K562 (cell line): ENCODE results near the gene ZSCAN12. TPM values are rescaled to one million over a fixed set of nuclear protein-coding genes. Genes with fewer than 3 reads are reported as not detected.

Experiments
- ATAC-seq: fragments of 200-7000 bp; cut with Tn5 transposase; 3 replicates; pipeline ENCODE4 v1.9.1; 2020; ENCODE audit warnings: moderate library complexity
- BruUV-seq: library from RNA; stranded (reverse); fragments of 400-500 nt; replicated peaks from 2 replicates; lab custom pipeline; 2021; lab: Mats Ljungman, UMichigan
- CTCF ChIA-PET: fragments of 300-600 bp; formaldehyde crosslinking; extraction: SDS; loops from one replicate; lab custom pipeline; 2021; ENCODE audit warnings: low intra/inter-chr PET ratio; lab: Yijun Ruan, JAX
- POLR2A ChIA-PET: fragments of 300-600, 350-650 bp; sonication (Branson Sonifier 250); formaldehyde crosslinking; extraction: SDS; loops from one replicate; lab custom pipeline; 2021; ENCODE audit warnings: antibody characterized with exemption, inconsistent platforms; lab: Yijun Ruan, JAX
- DNase-seq, 4 experiments: peaks; one replicate each; pipeline versions ENCODE4 v3.0.0 to v3.0.0-alpha.2; 2011 to 2018; ENCODE audit warnings: low spot score in 3 of 4, mixed read lengths in 3 of 4; ENCODE audit errors: extremely low read depth in 1 of 4
- FAIRE-seq: peaks from 2 replicates; lab custom pipeline; 2011; peaks lifted over from hg19 to GRCh38; lab: Jason Lieb, UNC
- H2AFZ ChIP-seq: 2 replicates; pipeline ENCODE4 v1.6.0; 2011; ENCODE audit warnings: low read depth, low read length, control low read depth, inconsistent platforms
- H3K27ac ChIP-seq: fragments of 200-600 bp; 3 replicates; pipeline ENCODE4 v1.8.0; 2011; ENCODE audit warnings: low read depth, mild to moderate bottlenecking, control low read depth, inconsistent platforms, low read length, moderate library complexity, mixed read lengths; ENCODE audit errors: extremely low read depth
- H3K27me3 ChIP-seq, 2 experiments: fragments of 300-600 bp in 1 of 2; 2 replicates in 1 of 2; 3 replicates in 1 of 2; pipeline versions ENCODE4 v1.6.0 to v1.8.0; 2011; ENCODE audit warnings: inconsistent platforms in 2 of 2, low read length in 2 of 2, mild to moderate bottlenecking in 1 of 2, mixed read lengths in 1 of 2, moderate library complexity in 1 of 2; ENCODE audit not compliant: control insufficient read depth in 2 of 2, insufficient read depth in 2 of 2
- H3K36me3 ChIP-seq: fragments of 300-600 bp; 3 replicates; pipeline ENCODE4 v1.8.0; 2011; ENCODE audit warnings: mild to moderate bottlenecking, low read length, inconsistent platforms; ENCODE audit not compliant: control insufficient read depth, insufficient read depth
- H3K4me1 ChIP-seq, 2 experiments: fragments of 200-600 bp in 1 of 2; replicated peaks in 1 of 2; 2 replicates in 1 of 2; 3 replicates in 1 of 2; pipeline versions ENCODE4 v1.5.1 to v1.8.0; 2011; ENCODE audit warnings: inconsistent platforms in 2 of 2, low read length in 2 of 2, mild to moderate bottlenecking in 1 of 2, mixed read lengths in 1 of 2, moderate library complexity in 1 of 2; ENCODE audit not compliant: control insufficient read depth in 2 of 2, insufficient read depth in 2 of 2
- H3K4me2 ChIP-seq: 2 replicates; pipeline ENCODE4 v1.6.1; 2011; ENCODE audit warnings: low read length, control low read depth, inconsistent platforms, mixed read lengths; ENCODE audit not compliant: insufficient read depth
- H3K4me3 ChIP-seq: fragments of 200-600 bp; sonication (generic), shearing (Covaris generic); 2 replicates; pipeline ENCODE4 v1.5.1; 2016; ENCODE audit warnings: control low read depth, inconsistent platforms
- H3K79me2 ChIP-seq: fragments of 200-600 bp; 3 replicates; pipeline ENCODE4 v1.8.0; 2011; ENCODE audit warnings: low read length, inconsistent platforms; ENCODE audit not compliant: control insufficient read depth, insufficient read depth
- H3K9ac ChIP-seq, 2 experiments: 2 replicates each; pipeline versions ENCODE4 v1.6.0 to v1.6.1; 2011; ENCODE audit warnings: low read depth in 2 of 2, low read length in 2 of 2, control low read depth in 1 of 2, inconsistent platforms in 1 of 2, mild to moderate bottlenecking in 1 of 2, mixed read lengths in 1 of 2; ENCODE audit not compliant: insufficient read depth in 1 of 2
- H3K9me1 ChIP-seq: one replicate; pipeline ENCODE4 v1.6.0; 2011; ENCODE audit warnings: inconsistent platforms, mild to moderate bottlenecking, low read length, moderate library complexity; ENCODE audit not compliant: control insufficient read depth, insufficient read depth
- H3K9me3 ChIP-seq: replicated peaks from 2 replicates; pipeline ENCODE4 v1.5.1; 2011; ENCODE audit warnings: low read depth, low read length, inconsistent platforms; ENCODE audit not compliant: control insufficient read depth, insufficient read depth
- H4K20me1 ChIP-seq: replicated peaks from 2 replicates; pipeline ENCODE4 v1.6.1; 2011; ENCODE audit warnings: low read length, inconsistent platforms, mixed read lengths; ENCODE audit not compliant: control insufficient read depth, insufficient read depth
- ADNP ChIP-seq: fragments of 200-800 bp; sonication (Bioruptor generic); IDR thresholded peaks from 2 replicates; pipeline ENCODE4 v1.6.1; 2016; ENCODE audit warnings: missing genetic modification characterization, missing compliant biosample characterization
- BCOR ChIP-seq: fragments of 450-650 bp; IDR thresholded peaks from 2 replicates; pipeline ENCODE4 v1.6.1; 2016
- ETV1 ChIP-seq: fragments of 450-650 bp; conservative IDR thresholded peaks from 2 replicates; pipeline ENCODE4 v1.6.1; 2016; ENCODE audit warnings: missing genetic modification characterization, control low read depth, low read depth, missing compliant biosample characterization
- HDAC6 ChIP-seq: IDR thresholded peaks from 2 replicates; pipeline ENCODE4 v1.6.1; 2012; ENCODE audit warnings: low read depth, mild to moderate bottlenecking, control low read depth, inconsistent platforms, low read length, moderate library complexity
- HMG20B ChIP-seq: fragments of 250-450 bp; sonication (Bioruptor Pico); IDR thresholded peaks from 2 replicates; pipeline ENCODE4 v1.5.0; 2021; ENCODE audit warnings: mild to moderate bottlenecking
- MAZ ChIP-seq, 2 experiments: fragments of 450-650 bp in 1 of 2; sonication (generic) in 1 of 2; formaldehyde crosslinking; IDR thresholded peaks in 1 of 2; conservative IDR thresholded peaks in 1 of 2; 2 replicates each; pipeline versions ENCODE4 v1.4.0 to v1.5.0; 2020; ENCODE audit warnings: mild to moderate bottlenecking in 1 of 2, missing genetic modification reagents in 1 of 2
- MBD2 ChIP-seq: sonication (generic); IDR thresholded peaks from 2 replicates; pipeline ENCODE4 v1.6.1; 2016; ENCODE audit warnings: low read depth, borderline replicate concordance
- NEUROD1 ChIP-seq: fragments of 150-350 bp; IDR thresholded peaks from 2 replicates; pipeline ENCODE4 v1.6.1; 2014; ENCODE audit warnings: borderline replicate concordance, low read length, low read depth; ENCODE audit not compliant: partially characterized antibody
- RBM25 ChIP-seq: fragments of 200-400 bp; formaldehyde crosslinking; IDR thresholded peaks from 2 replicates; pipeline ENCODE4 v1.6.1; 2018; ENCODE audit warnings: low read length, low read depth, moderate library complexity; ENCODE audit not compliant: severe bottlenecking
- TAL1 ChIP-seq: fragments of 450-650 bp; IDR thresholded peaks from 2 replicates; pipeline ENCODE4 v1.6.1; 2016; ENCODE audit warnings: mild to moderate bottlenecking
- WGBS: fragments of 100-300 bp; shearing (Covaris generic); methylation state at CpG from one replicate; pipeline ENCODE4 v1.1.6; 2016; ENCODE audit warnings: low coverage, mixed read lengths; ENCODE audit not compliant: insufficient coverage; ENCODE audit errors: missing lambda C conversion rate; 5-methylcytosine and 5-hydroxymethylcytosine counted together
- in situ Hi-C: fragments of 300-500 bp; cut with MboI; formaldehyde crosslinking; loops from 4 replicates; pipeline ENCODE4 v1.15.0; 2018; ENCODE audit warnings: inconsistent platforms, mixed read lengths
- intact Hi-C: fragments of 100-400 bp; cut with micrococcal nuclease; formaldehyde crosslinking; loops from 2 replicates; pipeline ENCODE4 v1.14.2; 2022
- polyA plus RNA-seq, 8 experiments: library from polyadenylated mRNA; depleted of rRNA in 4 of 8; stranded (reverse) in 5 of 8; unstranded in 3 of 8; fragments of >200 nt; fragmentation: Nextera tagmentation in 2 of 8; fragmentation: Illumina TruSeq in 1 of 8; extraction: Ambion mirVana in 2 of 8; extraction: Trizol in 1 of 8; gene quantifications; 2 replicates each; pipeline versions ENCODE4 v1.2.1 to v1.2.3, GENCODE V29; 2011 to 2014; ENCODE audit warnings: inconsistent platforms in 1 of 8, missing spikeins in 1 of 8
- total RNA-seq, 7 experiments: library from RNA; depleted of rRNA in 6 of 7; stranded (reverse); fragments of >200 nt in 6 of 7; fragmentation: Illumina TruSeq in 2 of 7; extraction: Trizol in 2 of 7; gene quantifications; 2 replicates each; pipeline versions ENCODE4 v1.2.1 to v1.2.3, GENCODE V29; 2011 to 2021; ENCODE audit warnings: low replicate concordance in 1 of 7
- TF ChIP-seq, protein P1 (sequence below): fragments of 450-650 bp; IDR thresholded peaks from 2 replicates; pipeline ENCODE4 v1.6.1; 2016; ENCODE audit warnings: antibody characterized with exemption
- TF ChIP-seq, protein P2 (sequence below): sonication (generic); formaldehyde crosslinking; IDR thresholded peaks from 2 replicates; pipeline ENCODE4 v1.8.1; 2023; ENCODE audit warnings: mild to moderate bottlenecking, missing genetic modification reagents

The ZSCAN12 gene
- total and polyA plus RNA-seq, 9 of the 15 experiments (the other 6 are each of a cell fraction or from before 2014, with no cell fraction given) = 2.5 to 19.6 (median 12.5) TPM

DNA sequence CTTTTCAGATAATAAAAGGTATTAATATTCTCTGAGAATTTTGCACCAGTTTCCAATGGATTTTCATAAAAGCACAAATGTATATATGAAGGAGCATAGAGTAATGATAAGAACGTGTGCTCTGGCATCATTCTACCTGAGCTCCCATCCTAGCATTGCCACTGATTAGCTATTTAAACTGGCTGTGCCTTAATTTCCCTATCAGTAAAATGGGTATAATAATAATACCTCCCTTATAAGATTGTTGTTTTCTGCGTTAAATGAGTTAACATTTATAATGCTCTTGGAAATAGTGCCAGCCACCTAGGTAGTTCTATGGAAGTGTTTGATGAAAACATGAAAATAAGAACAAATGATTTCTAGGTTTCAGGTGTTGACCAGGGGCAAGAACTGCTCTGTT, 38.6 kb downstream of the ZSCAN12 start:
- Histone ChIP-seq H3K79me2 (peaks cover 19% of the 10 kb centered on the region; the same call in 2 of the 3 replicates), H3K4me3 (no peak overlapping the region), H3K9me3 (no peaks in the 10 kb centered on the region; the same call in 1 of the 2 replicates), H2AFZ (no peak overlapping the region), H3K9ac (no peak overlapping the region), H3K9me1 (no peaks in the 10 kb centered on the region), H4K20me1 (no peaks in the 10 kb centered on the region), H3K4me2 (no peak overlapping the region), H3K27me3 (no peaks in the 10 kb centered on the region), H3K4me1 (peaks cover 12 to 13% of the 10 kb centered on the region in 2 experiments), H3K27ac (no peak overlapping the region), H3K36me3 (peaks cover 56% of the 10 kb centered on the region)
- WGBS = 73% methylated on average over 2 of the region's 2 CpGs
- TF ChIP-seq BCOR (0 out of 2 replicates have a peak, but pooled peaks have one; percentile 27), TAL1 (no peak), HMG20B (CRISPR knock-in tag) (no peak), RBM25 (peak; percentile 63), MBD2 (no peak), MAZ (CRISPR knock-in tag; conservative IDR thresholded peaks at IDR 0.05 in 1 of 2, IDR thresholded peaks at IDR 0.05 in 1 of 2) (no peak), ETV1 (tag) (no peak), NEUROD1 (no peak), HDAC6 (no peak), ADNP (0 out of 2 replicates have a peak, but pooled peaks have one; percentile 18)
- TF ChIP-seq, protein P1, sequence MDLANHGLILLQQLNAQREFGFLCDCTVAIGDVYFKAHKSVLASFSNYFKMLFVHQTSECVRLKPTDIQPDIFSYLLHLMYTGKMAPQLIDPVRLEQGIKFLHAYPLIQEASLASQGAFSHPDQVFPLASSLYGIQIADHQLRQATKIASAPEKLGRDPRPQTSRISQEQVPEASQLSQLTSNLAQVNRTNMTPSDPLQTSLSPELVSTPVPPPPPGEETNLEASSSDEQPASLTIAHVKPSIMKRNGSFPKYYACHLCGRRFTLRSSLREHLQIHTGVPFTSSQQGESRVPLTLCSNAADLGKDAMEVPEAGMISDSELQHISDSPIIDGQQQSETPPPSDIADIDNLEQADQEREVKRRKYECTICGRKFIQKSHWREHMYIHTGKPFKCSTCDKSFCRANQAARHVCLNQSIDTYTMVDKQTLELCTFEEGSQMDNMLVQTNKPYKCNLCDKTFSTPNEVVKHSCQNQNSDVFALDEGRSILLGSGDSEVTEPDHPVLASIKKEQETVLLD = no peak
- TF ChIP-seq, protein P2, sequence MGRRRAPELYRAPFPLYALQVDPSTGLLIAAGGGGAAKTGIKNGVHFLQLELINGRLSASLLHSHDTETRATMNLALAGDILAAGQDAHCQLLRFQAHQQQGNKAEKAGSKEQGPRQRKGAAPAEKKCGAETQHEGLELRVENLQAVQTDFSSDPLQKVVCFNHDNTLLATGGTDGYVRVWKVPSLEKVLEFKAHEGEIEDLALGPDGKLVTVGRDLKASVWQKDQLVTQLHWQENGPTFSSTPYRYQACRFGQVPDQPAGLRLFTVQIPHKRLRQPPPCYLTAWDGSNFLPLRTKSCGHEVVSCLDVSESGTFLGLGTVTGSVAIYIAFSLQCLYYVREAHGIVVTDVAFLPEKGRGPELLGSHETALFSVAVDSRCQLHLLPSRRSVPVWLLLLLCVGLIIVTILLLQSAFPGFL (CRISPR knock-in tag) = no peak
- ChIA-PET CTCF (no interaction called here), POLR2A (interaction anchor here (0.6 kb wide), 2 partner anchors 152 to 169 kb away, joined by 3 to 4 read pairs; no protein-coding TSS in a partner anchor)
- ATAC-seq (no peak), DNase-seq (no peak), FAIRE-seq (no peak)
- intact Hi-C loops = no loop called here
- in situ Hi-C loops = loop anchor here (10.0 kb wide), 1 partner anchor 446 kb away; the partner anchor contains the start of gene OR2B2
- no TSS peak for BruUV-seq
